Lower lobe of right lung (tissue), 2 donors: ENCODE measurements around the gene ARID1B. TPM values are rescaled to one million over a fixed set of nuclear protein-coding genes. Genes with fewer than 3 reads are reported as not detected.

Experiments used
- ATAC-seq, 2 donors: fragments of 200-7000 bp; cut with Tn5 transposase; one replicate each; pipeline ENCODE4 v1.9.1; 2020 to 2022; ENCODE audit warnings: mild to moderate bottlenecking in 2 of 2, moderate library complexity in 2 of 2
- DNase-seq: peaks from one replicate; pipeline ENCODE4 v3.0.0-alpha.2; 2020
- H3K27ac ChIP-seq: fragments of 200-600 bp; one replicate; pipeline ENCODE4 v1.8.0; 2022
- H3K27me3 ChIP-seq: fragments of 200-600 bp; one replicate; pipeline ENCODE4 v1.8.0; 2022; ENCODE audit warnings: low read depth
- H3K36me3 ChIP-seq: fragments of 200-600 bp; one replicate; pipeline ENCODE4 v1.8.0; 2022; ENCODE audit warnings: mild to moderate bottlenecking
- H3K4me1 ChIP-seq: fragments of 200-600 bp; one replicate; pipeline ENCODE4 v1.8.0; 2022
- H3K4me3 ChIP-seq: fragments of 200-600 bp; one replicate; pipeline ENCODE4 v1.8.0; 2022; ENCODE audit warnings: mild to moderate bottlenecking
- H3K9me3 ChIP-seq: fragments of 200-600 bp; one replicate; pipeline ENCODE4 v1.8.0; 2022
- CTCF ChIP-seq: fragments of 200-600 bp; IDR thresholded peaks from one replicate; pipeline ENCODE4 v1.8.0; 2022; ENCODE audit warnings: antibody characterized with exemption, mild to moderate bottlenecking
- intact Hi-C: fragments of 100-400 bp; cut with DNase I; formaldehyde crosslinking; loops from one replicate; pipeline ENCODE4 v1.11.0; 2022
- total RNA-seq: library from RNA; stranded (reverse); fragmentation: NEBNext Ultra II Directional; extraction: Animal tissue kit (Norgen Biotek cat#: 25700); gene quantifications from one replicate; pipeline ENCODE4 v1.2.1, GENCODE V29; 2021
- donor health status: DM: no; HTN: yes; CAD: no; lungs with severe emphysema.

The ARID1B gene
- total RNA-seq, 1 donor from 2014 or later, result 95.5 TPM

- intact Hi-C loops, result no loop called here
- no peak for DNase-seq
- TF ChIP-seq CTCF, result no peak
- no peak overlapping the region for H3K4me3 ChIP-seq
- H3K9me3 ChIP-seq, result no peaks in the 10 kb centered on the region
- no peak for ATAC-seq
- H3K27me3 ChIP-seq, result no peaks in the 10 kb centered on the region
- no peaks in the 10 kb centered on the region for H3K36me3 ChIP-seq
- H3K27ac ChIP-seq, result no peak overlapping the region
- H3K4me1 ChIP-seq, result peaks cover 56% of the 10 kb centered on the region
Measured at GRCh38 chr6:156809446-156810178, 32.4 kb downstream of the ARID1B start.

- intact Hi-C loops, result no loop called here
- H3K9me3 ChIP-seq, result no peaks in the 10 kb centered on the region
- no peaks in the 10 kb centered on the region for H3K36me3 ChIP-seq
- no peak for TF ChIP-seq CTCF
- no peak for DNase-seq
- H3K27me3 ChIP-seq, result no peaks in the 10 kb centered on the region
- no peak for ATAC-seq
- H3K4me1 ChIP-seq, result peaks cover 50% of the 10 kb centered on the region
- no peak overlapping the region for H3K4me3 ChIP-seq
- H3K27ac ChIP-seq, result no peak overlapping the region
Measured at GRCh38 chr6:156814036-156814581, 36.9 kb downstream of the ARID1B start.

- intact Hi-C loops, result no loop called here
- TF ChIP-seq CTCF, result no peak
- Histone ChIP-seq H3K36me3 (no peaks in the 10 kb centered on the region), H3K9me3 (no peaks in the 10 kb centered on the region), H3K4me1 (peaks cover 56% of the 10 kb centered on the region), H3K27me3 (no peaks in the 10 kb centered on the region), H3K4me3 (no peak overlapping the region), H3K27ac (peak overlapping the region; percentile 63)
- ATAC-seq (peak; percentile 98 to 99), DNase-seq (peak; percentile 81)
Measured at GRCh38 chr6:156816505-156816904, 39.3 kb downstream of the ARID1B start.

- no peak for ATAC-seq
- no peak overlapping the region for H3K27ac ChIP-seq
- H3K4me3 ChIP-seq, result no peak overlapping the region
- DNase-seq, result no peak
- no peak for TF ChIP-seq CTCF
- H3K36me3 ChIP-seq, result no peaks in the 10 kb centered on the region
- intact Hi-C loops, result no loop called here
- H3K27me3 ChIP-seq, result no peaks in the 10 kb centered on the region
- H3K9me3 ChIP-seq, result no peaks in the 10 kb centered on the region
- peaks cover 84% of the 10 kb centered on the region for H3K4me1 ChIP-seq
Measured at GRCh38 chr6:156820089-156820798, 43.1 kb downstream of the ARID1B start.

- Histone ChIP-seq H3K27ac (no peak overlapping the region), H3K9me3 (no peaks in the 10 kb centered on the region), H3K4me1 (peaks cover 85% of the 10 kb centered on the region), H3K27me3 (no peaks in the 10 kb centered on the region), H3K4me3 (no peak overlapping the region), H3K36me3 (no peaks in the 10 kb centered on the region)
- intact Hi-C loops, result no loop called here
- DNase-seq, result no peak
- TF ChIP-seq CTCF, result no peak
- no peak for ATAC-seq
Measured at GRCh38 chr6:156821707-156822106, 44.5 kb downstream of the ARID1B start.
